OCI-LY1 (cell line): ENCODE measurements around the gene AGBL3.
"Not testable (repeated sequence)": the region's sequence is repeated elsewhere in the genome, so short reads cannot be mapped to it uniquely, and the experiment has no call there.

Experiments used
- CTCF ChIP-seq: fragments of 200-600 bp; sonication (generic), shearing (Covaris generic); IDR thresholded peaks from 2 replicates; pipeline ENCODE4 v1.5.1; 2017; ENCODE audit warnings: mild to moderate bottlenecking, antibody characterized with exemption, low read length, moderate library complexity, mixed read lengths
- EZH2 ChIP-seq: fragments of 200-600 bp; sonication (generic), shearing (Covaris generic); IDR thresholded peaks from 2 replicates; pipeline ENCODE4 v1.8.0; 2017; ENCODE audit warnings: borderline replicate concordance, mixed run types, mild to moderate bottlenecking, antibody characterized with exemption, low read length, moderate library complexity, mixed read lengths

- TF ChIP-seq EZH2, CTCF: not testable (repeated sequence)
Measured at GRCh38 chr7:135124631-135125030, 138.3 kb downstream of the AGBL3 start.
